Dendritic cell treated with granulocyte-macrophage colony-stimulating factor and Interleukin-4, amounts not matched to agents 40 ng/mL and 50 ng/mL, for 4 days (primary cell): ENCODE measurements around the gene RELL2.

Experiments used
- H3K27ac Mint-ChIP-seq: one replicate; pipeline ENCODE4 v1.8.0; 2022; ENCODE audit warnings: mild to moderate bottlenecking, mixed read lengths
- H3K27me3 Mint-ChIP-seq: one replicate; pipeline ENCODE4 v1.8.0; 2022; ENCODE audit warnings: mild to moderate bottlenecking, mixed read lengths
- H3K36me3 Mint-ChIP-seq: one replicate; pipeline ENCODE4 v1.8.0; 2022; ENCODE audit warnings: low read depth, mixed read lengths
- H3K4me1 Mint-ChIP-seq: one replicate; pipeline ENCODE4 v1.8.0; 2022; ENCODE audit warnings: low read depth, mixed read lengths
- H3K4me3 Mint-ChIP-seq: one replicate; pipeline ENCODE4 v1.8.0; 2022; ENCODE audit warnings: mild to moderate bottlenecking, moderate library complexity, mixed read lengths
- H3K9me3 Mint-ChIP-seq: one replicate; pipeline ENCODE4 v1.8.0; 2022; ENCODE audit warnings: mixed read lengths
- intact Hi-C: fragments of 100-400 bp; cut with micrococcal nuclease; formaldehyde crosslinking; loops from one replicate; pipeline ENCODE4 v1.15.0; 2022

RELL2 gene

GRCh38 chr5:141683596-141684141, 46.9 kb downstream of the RELL2 start:
- intact Hi-C loops, result no loop called here
- peaks cover 47% of the 10 kb centered on the region for H3K4me1 Mint-ChIP-seq
- peaks cover 7% of the 10 kb centered on the region for H3K27me3 Mint-ChIP-seq
- H3K27ac Mint-ChIP-seq, result no peak overlapping the region
- no peaks in the 10 kb centered on the region for H3K36me3 Mint-ChIP-seq
- H3K9me3 Mint-ChIP-seq, result no peaks in the 10 kb centered on the region
- H3K4me3 Mint-ChIP-seq, result no peak overlapping the region

- Mint-ChIP-seq H3K27ac (no peak overlapping the region), H3K4me3 (no peak overlapping the region), H3K9me3 (no peaks in the 10 kb centered on the region), H3K27me3 (peaks cover 22% of the 10 kb centered on the region), H3K36me3 (no peaks in the 10 kb centered on the region), H3K4me1 (peaks cover 34% of the 10 kb centered on the region)
- intact Hi-C loops, result no loop called here
Observed at GRCh38 chr5:141685591-141685990, 48.8 kb downstream of the RELL2 start.

- intact Hi-C loops, result no loop called here
- H3K27ac Mint-ChIP-seq, result no peak overlapping the region
- no peak overlapping the region for H3K4me3 Mint-ChIP-seq
- peaks cover 33% of the 10 kb centered on the region for H3K4me1 Mint-ChIP-seq
- H3K27me3 Mint-ChIP-seq, result peaks cover 26% of the 10 kb centered on the region
- H3K36me3 Mint-ChIP-seq, result no peaks in the 10 kb centered on the region
- no peaks in the 10 kb centered on the region for H3K9me3 Mint-ChIP-seq
Observed at GRCh38 chr5:141686648-141687416, 50.0 kb downstream of the RELL2 start.
